IMR-90 (cell line): Measurements from ENCODE around the gene MTCH2.

ENCODE experiments used
- BHLHE40 ChIP-seq: fragments of 150-350 bp; IDR thresholded peaks from 2 replicates; pipeline ENCODE4 v1.6.1; 2016; ENCODE audit warnings: mild to moderate bottlenecking, low read depth, low read length
- FOS ChIP-seq: fragments of 150-350 bp; IDR thresholded peaks from 2 replicates; pipeline ENCODE4 v1.6.1; 2016; ENCODE audit warnings: low read depth, low read length
- MAFK ChIP-seq: IDR thresholded peaks from 2 replicates; pipeline ENCODE4 v1.6.1; 2012; ENCODE audit warnings: low read depth, low read length, improper control_type of control experiment
- POLR2A ChIP-seq: IDR thresholded peaks from 2 replicates; pipeline ENCODE4 v1.6.1; 2012; ENCODE audit warnings: mild to moderate bottlenecking, low read depth, low read length
- RAD21 ChIP-seq: IDR thresholded peaks from 2 replicates; pipeline ENCODE4 v1.6.1; 2012; ENCODE audit warnings: low read length, improper control_type of control experiment
- RCOR1 ChIP-seq: IDR thresholded peaks from 2 replicates; pipeline ENCODE4 v1.6.1; 2012; ENCODE audit warnings: mild to moderate bottlenecking, low read length, improper control_type of control experiment; ENCODE audit not compliant: insufficient replicate concordance
- TF ChIP-seq, protein P1 (sequence below): conservative IDR thresholded peaks from 2 replicates; pipeline ENCODE4 v1.5.1; 2012; ENCODE audit warnings: mild to moderate bottlenecking, low read depth, low read length, improper control_type of control experiment

DNA sequence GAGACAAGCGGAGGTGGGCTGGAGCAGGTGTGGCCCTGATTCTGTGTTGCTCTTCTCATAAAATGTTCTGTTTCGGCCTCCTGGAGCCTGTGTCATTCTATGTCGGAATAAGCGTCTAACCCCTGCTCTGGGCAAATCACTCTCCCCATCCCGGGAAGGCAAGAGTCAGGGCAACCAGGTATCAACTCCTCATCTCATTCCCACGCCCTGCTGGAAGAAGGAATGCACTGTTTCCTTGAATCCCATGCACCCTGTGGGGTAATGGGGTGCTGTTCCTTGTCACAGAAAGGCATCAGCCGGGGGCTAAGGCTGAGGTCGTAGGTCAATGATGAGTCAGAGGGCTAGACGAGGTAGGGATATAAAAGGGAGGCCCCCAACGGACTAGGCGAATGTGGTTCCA, 53.2 kb downstream of the MTCH2 start:
- TF ChIP-seq POLR2A: no peak
- TF ChIP-seq, protein P1, sequence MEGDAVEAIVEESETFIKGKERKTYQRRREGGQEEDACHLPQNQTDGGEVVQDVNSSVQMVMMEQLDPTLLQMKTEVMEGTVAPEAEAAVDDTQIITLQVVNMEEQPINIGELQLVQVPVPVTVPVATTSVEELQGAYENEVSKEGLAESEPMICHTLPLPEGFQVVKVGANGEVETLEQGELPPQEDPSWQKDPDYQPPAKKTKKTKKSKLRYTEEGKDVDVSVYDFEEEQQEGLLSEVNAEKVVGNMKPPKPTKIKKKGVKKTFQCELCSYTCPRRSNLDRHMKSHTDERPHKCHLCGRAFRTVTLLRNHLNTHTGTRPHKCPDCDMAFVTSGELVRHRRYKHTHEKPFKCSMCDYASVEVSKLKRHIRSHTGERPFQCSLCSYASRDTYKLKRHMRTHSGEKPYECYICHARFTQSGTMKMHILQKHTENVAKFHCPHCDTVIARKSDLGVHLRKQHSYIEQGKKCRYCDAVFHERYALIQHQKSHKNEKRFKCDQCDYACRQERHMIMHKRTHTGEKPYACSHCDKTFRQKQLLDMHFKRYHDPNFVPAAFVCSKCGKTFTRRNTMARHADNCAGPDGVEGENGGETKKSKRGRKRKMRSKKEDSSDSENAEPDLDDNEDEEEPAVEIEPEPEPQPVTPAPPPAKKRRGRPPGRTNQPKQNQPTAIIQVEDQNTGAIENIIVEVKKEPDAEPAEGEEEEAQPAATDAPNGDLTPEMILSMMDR: no peak
- TF ChIP-seq BHLHE40: no peak
- TF ChIP-seq RAD21: no peak
- TF ChIP-seq FOS: no peak
- no peak for TF ChIP-seq RCOR1
- TF ChIP-seq MAFK: no peak
